Glutamatergic neuron (in vitro differentiated cells): ENCODE measurements around the gene COX17. TPM values are rescaled to one million over a fixed set of nuclear protein-coding genes. Genes with fewer than 3 reads are reported as not detected.

Experiments
- DNase-seq: peaks from one replicate; pipeline ENCODE4 v3.0.0; 2022
- H3K27ac Mint-ChIP-seq: one replicate; pipeline ENCODE4 v1.8.0; 2020; ENCODE audit warnings: mild to moderate bottlenecking, mixed read lengths, inconsistent platforms; ENCODE audit not compliant: unreplicated experiment
- H3K27me3 Mint-ChIP-seq: one replicate; pipeline ENCODE4 v1.8.0; 2020; ENCODE audit warnings: mild to moderate bottlenecking, moderate library complexity, mixed read lengths, inconsistent platforms; ENCODE audit not compliant: unreplicated experiment
- H3K36me3 Mint-ChIP-seq: one replicate; pipeline ENCODE4 v1.8.0; 2020; ENCODE audit warnings: mild to moderate bottlenecking, mixed read lengths, inconsistent platforms; ENCODE audit not compliant: unreplicated experiment
- H3K4me1 Mint-ChIP-seq: one replicate; pipeline ENCODE4 v1.8.0; 2020; ENCODE audit warnings: mild to moderate bottlenecking, low read depth, mixed read lengths, inconsistent platforms; ENCODE audit not compliant: unreplicated experiment
- H3K4me3 Mint-ChIP-seq: one replicate; pipeline ENCODE4 v1.8.0; 2020; ENCODE audit warnings: mild to moderate bottlenecking, mixed read lengths, inconsistent platforms; ENCODE audit not compliant: unreplicated experiment
- H3K9me3 Mint-ChIP-seq: one replicate; pipeline ENCODE4 v1.8.0; 2020; ENCODE audit warnings: mild to moderate bottlenecking, moderate library complexity, mixed read lengths, inconsistent platforms; ENCODE audit not compliant: unreplicated experiment
- CTCF ChIP-seq: fragments of 200-600 bp; sonication (generic); IDR thresholded peaks from one replicate; pipeline ENCODE4 v1.5.0; 2021; ENCODE audit not compliant: partially characterized antibody, unreplicated experiment
- total RNA-seq: library from RNA; stranded (reverse); fragmentation: NEBNext Ultra II Directional; extraction: Animal tissue kit (Norgen Biotek cat#: 25700); gene quantifications from one replicate; pipeline ENCODE4 v1.2.1, GENCODE V29; 2021; ENCODE audit not compliant: unreplicated experiment

COX17 gene
- total RNA-seq, 1 donor from 2014 or later: 38.0 TPM

- Mint-ChIP-seq H3K36me3 (no peaks in the 10 kb centered on the region), H3K9me3 (peaks cover 3% of the 10 kb centered on the region), H3K4me1 (peaks cover 12% of the 10 kb centered on the region), H3K27me3 (no peaks in the 10 kb centered on the region), H3K27ac (peak overlapping the region; percentile 28), H3K4me3 (no peak overlapping the region)
- DNase-seq: no peak
- TF ChIP-seq CTCF: no peak
Measured at GRCh38 chr3:119639494-119640350, 37.5 kb downstream of the COX17 start.

- Mint-ChIP-seq H3K4me1 (peaks cover 12% of the 10 kb centered on the region), H3K36me3 (no peaks in the 10 kb centered on the region), H3K27ac (peak overlapping the region; percentile 97), H3K9me3 (peaks cover 3% of the 10 kb centered on the region), H3K4me3 (no peak overlapping the region), H3K27me3 (no peaks in the 10 kb centered on the region)
- DNase-seq: no peak
- no peak for TF ChIP-seq CTCF
Measured at GRCh38 chr3:119637679-119638477, 39.3 kb downstream of the COX17 start.

GRCh38 chr3:119636891-119637611 lies 40.2 kb downstream of the COX17 start:
- no peak for DNase-seq
- Mint-ChIP-seq H3K27me3 (no peaks in the 10 kb centered on the region), H3K36me3 (no peaks in the 10 kb centered on the region), H3K27ac (no peak overlapping the region), H3K9me3 (peaks cover 3% of the 10 kb centered on the region), H3K4me3 (no peak overlapping the region), H3K4me1 (peaks cover 12% of the 10 kb centered on the region)
- no peak for TF ChIP-seq CTCF

- Mint-ChIP-seq H3K36me3 (no peaks in the 10 kb centered on the region), H3K4me3 (no peak overlapping the region), H3K9me3 (peaks cover 3% of the 10 kb centered on the region), H3K27me3 (no peaks in the 10 kb centered on the region), H3K27ac (no peak overlapping the region), H3K4me1 (peaks cover 12% of the 10 kb centered on the region)
- no peak for TF ChIP-seq CTCF
- no peak for DNase-seq
Measured at GRCh38 chr3:119636249-119636648, 41.0 kb downstream of the COX17 start.
